Bone marrow (tissue), 2 donors: ENCODE measurements around the gene CHRNB2.

Source experiments
- DNase-seq, 2 donors: peaks; one replicate each; lab custom pipeline; 2025; lab: John Stamatoyannopoulos, UW

CHRNB2 gene

GRCh38 chr1:154552036-154552435 lies 15.5 kb upstream of the CHRNB2 start:
- no peak for DNase-seq

- DNase-seq: no peak
These were observed 14.2 kb upstream of the CHRNB2 start for GRCh38 chr1:154553056-154554030.

- DNase-seq: no peak
These were observed 11.2 kb upstream of the CHRNB2 start for GRCh38 chr1:154556422-154556821.

- DNase-seq: no peak
These were observed 10.2 kb upstream of the CHRNB2 start for GRCh38 chr1:154557248-154557938.

GRCh38 chr1:154557939-154558719 lies 9.4 kb upstream of the CHRNB2 start, which contains the start of gene UBE2Q1:
Gene UBE2Q1, minus strand, starts transcription at chr1:154558662. Its CDS starts 109 bp downstream, at chr1:154558553.
- peak in 1 of 2 donors; percentile 60 for DNase-seq

GRCh38 chr1:154558720-154559465 lies 8.7 kb upstream of the CHRNB2 start:
- DNase-seq: peak; percentile 93 to 99

GRCh38 chr1:154559466-154560044 lies 8.0 kb upstream of the CHRNB2 start:
- peak; percentile 65 to 78 for DNase-seq

- DNase-seq: no peak
These were observed 1.7 kb upstream of the CHRNB2 start for GRCh38 chr1:154565876-154566275.

GRCh38 chr1:154568157-154568815 lies 708 bp downstream of the CHRNB2 start:
- no peak for DNase-seq

- DNase-seq: no peak
These were observed 3.8 kb downstream of the CHRNB2 start for GRCh38 chr1:154571244-154571963.

- no peak for DNase-seq
These were observed 4.3 kb downstream of the CHRNB2 start for GRCh38 chr1:154571964-154572288.

GRCh38 chr1:154572468-154573167 lies 5.0 kb downstream of the CHRNB2 start:
- no peak for DNase-seq

- no peak for DNase-seq
These were observed 5.6 kb downstream of the CHRNB2 start for GRCh38 chr1:154573168-154573510.

GRCh38 chr1:154574716-154575115 lies 7.1 kb downstream of the CHRNB2 start:
- no peak for DNase-seq

GRCh38 chr1:154575147-154575927 lies 7.8 kb downstream of the CHRNB2 start:
- DNase-seq: no peak

GRCh38 chr1:154575951-154576566 lies 8.5 kb downstream of the CHRNB2 start:
- DNase-seq: no peak

- DNase-seq: no peak
These were observed 9.9 kb downstream of the CHRNB2 start for GRCh38 chr1:154577346-154578057.

GRCh38 chr1:154578058-154578418 lies 10.5 kb downstream of the CHRNB2 start:
- no peak for DNase-seq
